GM20000 (cell line): Measurements from ENCODE around the gene ATP4A.

Experiments
- DNase-seq: peaks from one replicate; pipeline ENCODE4 v3.0.0; 2012; ENCODE audit warnings: low spot score
- CTCF ChIP-seq: IDR thresholded peaks from 2 replicates; pipeline ENCODE4 v1.5.1; 2012; ENCODE audit warnings: mild to moderate bottlenecking, control low read depth; ENCODE audit errors: extremely low read depth, missing control alignments

The ATP4A gene

GRCh38 chr19:35519291-35519690 is 44.2 kb downstream of the ATP4A start:
- DNase-seq: no peak
- TF ChIP-seq CTCF: no peak

- TF ChIP-seq CTCF: no peak
- DNase-seq: no peak
Observed at GRCh38 chr19:35518313-35518712, 45.1 kb downstream of the ATP4A start.

- no peak for TF ChIP-seq CTCF
- no peak for DNase-seq
Observed at GRCh38 chr19:35517342-35517741, 46.1 kb downstream of the ATP4A start.

- TF ChIP-seq CTCF: no peak
Observed at GRCh38 chr19:35516310-35516709, 47.1 kb downstream of the ATP4A start.

GRCh38 chr19:35514282-35514809 is 49.1 kb downstream of the ATP4A start:
- no peak for TF ChIP-seq CTCF
- no peak for DNase-seq

More at GRCh38 chr19:35516310-35516709, 47.1 kb downstream of the ATP4A start:
- no peak for DNase-seq

GRCh38 chr19:35513628-35514281 is 49.7 kb downstream of the ATP4A start, which contains the start of gene DMKN:
DMKN (minus strand) TSS chr19:35513649; CDS start chr19:35513475, 174 bp downstream.
- DNase-seq: no peak
- TF ChIP-seq CTCF: no peak

- TF ChIP-seq CTCF: no peak
- no peak for DNase-seq
Observed at GRCh38 chr19:35512831-35513627, 50.4 kb downstream of the ATP4A start.
